ENCODE results near the gene STARD3.

The STARD3 gene

GRCh38 chr17:39639043-39639442 lies 2.1 kb downstream of the STARD3 start:
- no peak for DNase-seq (ENCODE audit: low read depth)

GRCh38 chr17:39639566-39640458 lies 2.9 kb downstream of the STARD3 start:
- no peak for DNase-seq (ENCODE audit: low read depth)

GRCh38 chr17:39640591-39641031 lies 3.7 kb downstream of the STARD3 start:
- DNase-seq (ENCODE audit: low read depth) = no peak

- DNase-seq (ENCODE audit: low read depth) = no peak
These were observed 4.2 kb downstream of the STARD3 start for GRCh38 chr17:39641097-39641496.

- DNase-seq (ENCODE audit: low read depth) = no peak
These were observed 4.9 kb downstream of the STARD3 start for GRCh38 chr17:39641883-39642282.

GRCh38 chr17:39642291-39643074 lies 5.5 kb downstream of the STARD3 start:
- no peak for DNase-seq (ENCODE audit: low read depth)

GRCh38 chr17:39643271-39643670 lies 6.3 kb downstream of the STARD3 start:
- no peak for DNase-seq (ENCODE audit: low read depth)

GRCh38 chr17:39647256-39647655 lies 10.3 kb downstream of the STARD3 start:
- DNase-seq (ENCODE audit: low read depth) = no peak

- no peak for DNase-seq (ENCODE audit: low read depth)
These were observed 11.8 kb downstream of the STARD3 start for GRCh38 chr17:39648616-39649366.

GRCh38 chr17:39650121-39650579 lies 13.2 kb downstream of the STARD3 start:
- DNase-seq (ENCODE audit: low read depth) = no peak

GRCh38 chr17:39651923-39652586 lies 15.1 kb downstream of the STARD3 start:
- no peak for DNase-seq (ENCODE audit: low read depth)

- no peak for DNase-seq (ENCODE audit: low read depth)
These were observed 15.8 kb downstream of the STARD3 start for GRCh38 chr17:39652587-39653315.

- DNase-seq (ENCODE audit: low read depth) = no peak
These were observed 16.3 kb downstream of the STARD3 start for GRCh38 chr17:39653316-39653661.

- peak; percentile 13 for DNase-seq (ENCODE audit: low read depth)
These were observed 16.9 kb downstream of the STARD3 start for GRCh38 chr17:39653662-39654331.

GRCh38 chr17:39655105-39655504 lies 18.2 kb downstream of the STARD3 start:
- no peak for DNase-seq (ENCODE audit: low read depth)

GRCh38 chr17:39658346-39658745 lies 21.4 kb downstream of the STARD3 start:
- no peak for DNase-seq (ENCODE audit: low read depth)

GRCh38 chr17:39658760-39659159 lies 21.8 kb downstream of the STARD3 start:
- DNase-seq (ENCODE audit: low read depth) = no peak

GRCh38 chr17:39659279-39660010 lies 22.5 kb downstream of the STARD3 start:
- no peak for DNase-seq (ENCODE audit: low read depth)

GRCh38 chr17:39660011-39660360 lies 23.0 kb downstream of the STARD3 start:
- no peak for DNase-seq (ENCODE audit: low read depth)

Measured in fibroblast of the conjunctiva (primary cell).